SKM-1 treated with dmso at 0.1 percent for 144 hours (cell line): ENCODE data around the gene TUBA4B.
"Not testable (repeated sequence)": the region's sequence is repeated elsewhere in the genome, so short reads cannot be mapped to it uniquely, and the experiment has no call there.

Experiments
- DNase-seq: peaks from one replicate; lab custom pipeline; 2025; ENCODE audit not compliant: unreplicated experiment; lab: John Stamatoyannopoulos, UW

Gene TUBA4B

DNA sequence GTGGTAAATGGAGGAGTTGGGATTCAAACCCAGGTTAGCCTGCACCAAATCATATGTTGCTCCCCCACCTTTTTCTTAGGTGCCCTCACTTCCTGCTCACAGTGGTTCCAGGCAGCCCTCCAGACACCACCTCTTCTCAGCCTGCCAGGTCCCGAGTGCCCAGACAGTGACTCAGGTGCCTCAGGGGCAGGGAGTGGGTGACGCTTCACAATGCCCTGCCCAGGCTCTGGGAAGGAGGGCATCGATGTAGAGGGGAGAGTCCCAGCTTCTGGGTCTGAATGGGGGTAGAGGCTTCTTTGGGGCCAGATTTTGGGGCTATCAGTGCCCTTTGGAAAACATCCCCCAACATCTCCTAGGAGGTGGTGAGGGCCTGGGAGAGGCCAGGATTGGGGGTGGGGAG lies 20.9 kb downstream of the TUBA4B start:
- no peak for DNase-seq

DNA sequence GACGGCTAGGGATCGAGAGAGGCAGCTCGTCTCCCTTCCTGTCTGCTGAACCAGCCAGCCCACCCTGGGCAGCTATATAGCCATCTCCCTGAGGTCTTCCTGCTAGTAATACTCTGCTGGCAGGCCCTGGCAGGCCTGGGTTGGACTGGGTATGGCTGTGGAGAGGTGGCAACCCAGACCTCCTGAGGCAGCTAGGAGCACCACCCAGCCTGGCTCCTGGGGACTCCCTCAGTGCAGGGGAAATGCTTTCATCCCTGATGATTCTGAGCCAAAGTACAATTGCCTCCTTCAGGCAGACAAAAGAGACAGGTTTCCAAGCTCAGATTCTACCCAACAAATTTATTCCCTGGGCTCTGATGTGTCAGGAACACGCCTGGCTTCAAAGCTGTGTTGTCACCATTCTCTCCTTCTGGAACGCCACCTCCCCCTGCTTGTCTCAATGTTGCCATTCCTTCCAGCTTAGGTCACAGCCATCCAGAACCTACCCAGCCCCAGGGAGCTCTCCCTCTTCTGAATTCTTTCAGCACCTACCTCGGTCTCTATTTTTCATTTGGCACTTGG lies 21.4 kb downstream of the TUBA4B start:
- DNase-seq = no peak

DNA sequence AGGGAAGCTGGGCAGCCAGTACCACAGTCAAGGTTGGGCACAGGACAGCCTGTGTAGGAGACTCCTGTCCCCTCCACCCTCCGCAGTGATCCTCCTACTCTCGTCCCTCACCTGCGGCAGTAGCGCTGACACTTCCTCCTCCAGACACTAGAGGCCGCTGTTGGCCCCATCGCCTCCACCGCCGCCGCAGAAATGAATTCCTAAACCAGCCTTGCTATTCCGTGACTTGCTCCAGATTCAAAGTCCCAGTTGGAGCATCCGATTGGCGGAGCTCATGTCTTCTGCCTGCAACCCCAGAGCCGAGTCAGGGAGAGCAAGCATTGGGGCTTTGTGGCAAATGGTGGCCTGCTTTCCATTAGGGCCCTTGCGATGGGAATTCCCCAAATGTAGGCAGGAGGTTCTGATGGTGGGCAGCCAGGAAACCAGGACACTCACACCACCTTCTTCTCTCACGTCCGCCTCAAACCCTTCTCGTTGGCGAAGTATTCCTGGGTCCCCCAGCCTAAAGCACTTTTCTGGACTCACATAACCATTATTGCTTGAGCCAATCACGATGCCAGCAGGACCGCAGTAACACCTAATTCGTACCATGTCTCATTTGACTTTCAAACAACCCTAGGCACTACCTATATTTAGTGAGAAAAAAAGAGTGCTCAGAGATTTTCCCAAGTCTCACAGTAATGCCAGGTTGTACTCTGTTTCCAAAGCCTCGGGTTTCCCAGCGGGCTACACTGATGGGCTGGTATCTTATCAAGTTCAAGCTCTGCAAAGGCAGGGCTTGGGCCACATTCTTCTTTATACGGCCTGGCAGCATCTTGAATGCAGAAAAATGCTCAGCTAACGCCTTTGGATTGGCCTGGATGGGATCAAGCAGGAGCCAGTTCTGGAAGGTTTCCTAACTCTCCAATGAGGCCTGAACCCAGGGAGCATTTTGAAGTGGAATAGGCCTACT lies 24.9 kb downstream of the TUBA4B start:
- peak; percentile 52 for DNase-seq

DNA sequence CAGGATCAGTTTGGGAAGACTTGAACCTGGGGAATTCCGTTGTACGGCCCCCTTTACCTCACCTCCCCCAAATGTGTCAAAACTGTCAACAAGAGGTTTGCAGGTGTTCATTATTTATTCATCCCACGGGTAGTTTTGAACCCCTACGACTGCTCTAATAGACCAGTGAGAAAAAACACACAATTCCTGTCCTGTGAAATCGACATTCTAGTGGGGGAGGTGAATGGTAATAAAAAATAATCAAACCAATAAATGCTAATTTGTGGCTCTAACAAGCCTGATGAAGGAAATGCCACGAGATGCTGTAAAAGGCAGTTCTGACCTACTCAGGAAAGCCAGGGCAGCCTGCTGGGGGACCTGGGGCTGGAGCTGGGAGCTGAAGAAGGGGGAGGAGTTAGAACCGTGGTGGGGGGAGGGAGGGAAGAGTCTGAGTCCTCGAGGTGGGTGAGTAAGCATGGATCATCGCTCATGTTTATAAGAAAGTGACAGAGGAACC lies 25.7 kb downstream of the TUBA4B start:
- DNase-seq = no peak

DNA sequence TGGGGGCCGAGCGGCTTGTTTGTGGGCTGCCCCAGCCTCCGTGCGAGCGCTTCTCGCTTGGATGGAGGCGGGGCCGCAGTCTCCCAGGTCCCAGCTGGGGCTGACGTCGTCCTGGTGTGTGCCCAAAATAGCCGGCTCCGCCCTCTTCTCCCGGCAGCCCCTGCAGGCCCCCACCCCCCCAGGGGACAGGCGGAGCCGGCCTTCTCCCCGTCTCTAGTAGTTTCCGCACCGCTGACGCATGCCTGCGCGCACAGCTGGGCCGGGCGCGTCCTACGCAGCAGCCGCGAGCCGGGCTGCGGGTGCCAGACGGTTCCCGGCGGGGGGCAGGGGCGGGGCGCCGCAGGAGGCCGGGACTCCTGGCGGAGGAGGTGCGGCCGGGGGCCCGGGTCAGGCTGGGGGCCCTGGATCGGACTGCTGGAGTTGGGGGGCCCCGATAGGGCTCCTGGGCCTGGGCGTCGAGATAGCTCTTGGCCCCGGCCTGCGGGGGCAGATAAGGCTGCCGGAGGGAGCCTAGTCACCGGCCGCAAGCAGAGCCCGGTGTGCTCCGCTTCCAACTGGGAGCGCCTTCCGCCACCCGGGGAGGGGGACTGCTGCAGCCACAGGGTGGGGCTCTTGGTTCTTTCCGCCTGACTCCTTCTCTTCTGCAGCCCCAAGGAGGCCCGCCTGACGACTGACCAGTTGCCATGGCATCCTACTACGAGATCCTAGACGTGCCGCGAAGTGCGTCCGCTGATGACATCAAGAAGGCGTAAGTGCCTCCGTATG lies 26.3 kb downstream of the TUBA4B start, which contains the start of gene DNAJB2:
Gene DNAJB2 (plus strand): TSS at position 216 of the 765 bp plus-strand sequence. CDS start 468 bp downstream, at position 684.
- DNase-seq = peak; percentile 98

DNA sequence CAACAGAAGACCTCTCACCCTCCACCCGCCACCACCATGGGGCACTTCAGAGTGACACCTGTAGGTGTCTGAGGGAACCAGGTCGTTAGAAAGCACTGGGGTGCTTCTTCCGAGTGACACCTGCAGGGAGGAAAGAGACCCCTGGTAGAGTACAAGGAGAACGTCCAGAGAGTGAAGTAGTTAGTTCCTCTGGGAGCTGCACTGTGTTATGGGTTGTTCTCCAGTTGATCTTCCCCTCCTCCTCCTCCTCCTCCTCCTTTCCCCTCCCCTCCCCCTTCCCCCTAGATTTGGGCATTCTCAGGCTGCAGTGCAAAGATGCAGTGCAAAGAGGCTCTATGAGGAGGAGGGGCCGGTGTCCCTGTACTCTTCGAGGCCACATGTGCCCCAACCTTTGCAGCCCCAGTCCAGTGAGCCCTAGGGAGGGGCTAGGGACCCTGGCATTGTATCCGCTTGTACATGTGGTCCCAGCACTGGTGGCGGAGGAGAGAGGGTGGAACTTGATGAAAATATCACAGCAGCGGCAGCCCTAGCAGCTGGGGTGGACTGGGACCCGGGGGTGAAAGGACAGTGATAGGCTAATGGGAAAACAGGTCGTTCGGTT lies 27.0 kb downstream of the TUBA4B start:
- no peak for DNase-seq

DNA sequence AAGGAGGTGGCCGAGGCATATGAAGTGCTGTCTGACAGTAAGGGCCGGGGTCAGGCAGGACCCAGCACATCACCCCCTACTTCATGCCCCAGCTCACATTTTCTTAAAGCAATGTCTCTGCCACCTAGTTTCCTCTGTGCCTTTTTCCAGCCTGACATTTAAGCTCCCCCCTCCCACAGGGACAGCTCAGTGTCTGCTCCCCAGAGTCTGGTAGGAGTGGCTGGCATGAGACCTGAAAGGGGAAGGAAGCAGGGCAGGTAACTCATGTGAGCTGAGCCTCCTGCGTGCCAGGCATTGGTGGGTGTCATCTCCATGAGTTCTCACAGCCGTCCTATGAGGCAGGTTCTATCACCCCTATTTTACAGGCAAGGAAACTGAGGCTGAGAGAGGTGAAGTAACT lies 27.6 kb downstream of the TUBA4B start:
- DNase-seq = no peak

DNA sequence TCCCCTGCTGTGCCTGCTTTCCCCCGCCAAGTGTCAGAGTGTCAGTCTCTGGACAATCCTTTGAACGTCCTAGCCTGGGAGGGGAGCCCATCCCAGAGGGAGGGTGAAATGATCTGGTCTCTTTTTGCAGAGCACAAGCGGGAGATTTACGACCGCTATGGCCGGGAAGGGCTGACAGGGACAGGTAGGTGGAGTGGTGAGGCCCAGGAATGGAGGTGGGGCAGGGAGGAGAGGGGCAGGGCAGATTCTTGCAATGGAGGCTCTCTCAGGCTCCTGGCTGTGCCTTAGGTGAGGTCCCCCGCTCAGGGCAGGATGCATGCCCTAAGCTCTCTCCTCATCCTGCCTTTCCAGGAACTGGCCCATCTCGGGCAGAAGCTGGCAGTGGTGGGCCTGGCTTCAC lies 28.5 kb downstream of the TUBA4B start:
- no peak for DNase-seq

DNA sequence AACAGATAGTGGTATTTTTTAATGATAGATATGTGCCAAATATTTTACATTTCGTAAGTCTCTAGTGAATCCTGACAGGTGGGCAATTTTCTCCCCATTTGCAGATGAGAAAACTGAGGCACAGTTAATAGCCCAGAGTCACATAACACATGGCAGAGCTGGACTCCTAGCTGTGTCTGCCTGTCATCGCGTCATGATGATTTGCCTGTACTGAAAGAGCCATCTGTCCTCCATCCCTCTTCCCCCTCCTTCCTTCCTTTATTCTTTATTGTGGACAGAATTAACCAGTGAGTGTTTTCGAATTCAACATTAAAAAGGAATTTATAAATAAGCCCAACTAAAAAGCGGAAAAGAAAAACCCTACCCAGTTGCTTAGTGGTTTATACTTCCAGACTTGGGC lies 29.3 kb downstream of the TUBA4B start:
- DNase-seq = no peak

DNA sequence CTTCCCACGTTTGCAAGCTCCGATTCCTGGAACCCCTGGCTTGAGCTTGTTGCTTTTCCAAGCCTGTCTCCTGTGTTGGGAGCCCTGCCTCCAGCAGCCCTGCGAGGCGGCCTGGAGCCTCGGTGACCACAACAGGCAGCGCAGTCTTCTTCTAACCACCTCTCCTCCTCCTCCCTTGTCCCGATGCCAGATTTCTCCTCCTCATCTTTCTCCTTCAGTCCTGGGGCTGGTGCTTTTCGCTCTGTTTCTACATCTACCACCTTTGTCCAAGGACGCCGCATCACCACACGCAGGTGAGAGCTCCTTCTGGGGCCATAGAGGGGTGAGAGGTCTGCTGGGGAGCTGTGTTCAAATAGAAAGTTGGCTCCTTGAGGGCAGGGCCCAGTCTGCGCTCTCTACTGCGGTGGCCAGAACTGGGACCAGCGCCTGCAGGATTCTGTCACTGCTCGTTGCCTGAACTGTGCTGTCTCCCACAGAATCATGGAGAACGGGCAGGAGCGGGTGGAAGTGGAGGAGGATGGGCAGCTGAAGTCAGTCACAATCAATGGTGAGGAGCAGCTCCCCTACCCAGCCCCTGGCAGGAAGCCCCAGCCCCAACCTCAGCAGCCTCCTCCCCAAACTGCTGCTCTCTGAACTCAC lies 30.0 kb downstream of the TUBA4B start:
- no peak for DNase-seq

DNA sequence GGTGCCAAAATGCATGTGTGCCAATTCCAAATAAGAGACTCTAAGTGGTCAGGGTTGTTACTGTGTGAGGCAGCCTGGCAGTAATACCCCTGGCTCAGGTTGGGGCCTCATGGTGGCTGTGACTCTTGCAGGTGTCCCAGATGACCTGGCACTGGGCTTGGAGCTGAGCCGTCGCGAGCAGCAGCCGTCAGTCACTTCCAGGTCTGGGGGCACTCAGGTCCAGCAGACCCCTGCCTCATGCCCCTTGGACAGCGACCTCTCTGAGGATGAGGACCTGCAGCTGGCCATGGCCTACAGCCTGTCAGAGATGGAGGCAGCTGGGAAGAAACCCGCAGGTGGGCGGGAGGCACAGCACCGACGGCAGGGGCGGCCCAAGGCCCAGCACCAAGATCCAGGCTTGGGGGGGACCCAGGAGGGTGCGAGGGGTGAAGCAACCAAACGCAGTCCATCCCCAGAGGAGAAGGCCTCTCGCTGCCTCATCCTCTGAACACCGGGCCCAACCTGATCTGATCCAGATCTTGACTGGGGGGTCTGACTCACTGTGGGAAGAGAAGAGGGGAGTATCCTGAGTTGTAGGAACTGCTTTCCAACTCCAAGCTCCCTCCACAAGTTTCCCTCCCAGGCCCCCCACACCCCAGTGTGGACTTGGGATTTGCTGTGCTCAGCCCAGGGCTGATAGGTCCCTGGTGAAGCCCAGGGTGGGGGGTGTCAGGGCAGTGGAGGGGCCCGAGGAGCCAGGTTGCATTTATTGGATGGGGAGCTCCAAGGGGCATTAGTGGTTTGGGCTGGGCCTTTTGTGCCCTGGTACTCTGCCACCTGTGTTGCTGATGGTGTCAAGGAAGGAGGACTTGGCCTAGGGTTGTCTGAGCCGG lies 31.7 kb downstream of the TUBA4B start:
- no peak for DNase-seq

DNA sequence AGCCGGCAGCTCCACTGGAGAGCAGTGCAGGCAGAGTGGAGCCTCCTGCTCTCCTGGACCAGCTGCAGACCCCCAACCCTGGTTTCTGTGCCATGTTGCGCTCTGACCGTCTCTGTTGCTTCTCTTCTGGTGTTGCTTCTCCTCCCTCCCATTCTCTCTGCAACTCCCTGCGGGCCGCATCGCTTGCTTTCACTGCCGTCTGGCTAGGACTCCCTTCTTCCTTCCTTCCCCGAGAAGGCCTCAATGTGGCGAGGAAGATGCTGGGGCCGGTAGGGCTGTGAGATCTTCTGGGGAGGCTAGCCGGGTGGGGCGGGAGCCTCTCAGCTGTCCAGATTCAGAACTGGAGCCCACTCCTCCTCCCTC lies 32.3 kb downstream of the TUBA4B start:
- DNase-seq = no peak

DNA sequence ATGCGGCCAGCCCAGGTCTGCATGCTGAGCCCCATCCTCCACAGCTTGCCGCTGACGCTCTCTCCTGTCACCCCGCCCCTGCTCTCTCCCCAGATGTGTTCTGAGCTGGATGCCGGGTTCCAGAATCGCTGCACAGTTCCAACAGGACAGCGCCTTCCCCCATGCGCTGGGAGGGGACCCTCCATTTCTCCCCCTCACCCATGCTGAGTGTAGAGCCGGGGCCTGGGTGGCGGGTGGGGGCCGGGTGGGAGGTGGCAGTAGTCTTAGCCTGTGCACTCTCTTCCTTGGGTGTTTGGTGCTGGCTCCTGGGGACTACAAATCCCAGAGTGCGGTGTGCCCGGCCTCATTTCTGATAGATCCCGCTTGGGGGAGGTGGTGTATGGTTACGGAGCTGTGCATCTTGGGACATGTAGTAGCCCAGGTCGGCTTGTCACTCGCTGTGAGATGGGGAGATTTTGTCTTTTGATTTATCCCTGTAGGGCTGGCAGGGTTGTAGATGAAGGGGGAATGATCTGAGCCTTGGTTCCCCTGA lies 32.9 kb downstream of the TUBA4B start:
- DNase-seq = no peak

DNA sequence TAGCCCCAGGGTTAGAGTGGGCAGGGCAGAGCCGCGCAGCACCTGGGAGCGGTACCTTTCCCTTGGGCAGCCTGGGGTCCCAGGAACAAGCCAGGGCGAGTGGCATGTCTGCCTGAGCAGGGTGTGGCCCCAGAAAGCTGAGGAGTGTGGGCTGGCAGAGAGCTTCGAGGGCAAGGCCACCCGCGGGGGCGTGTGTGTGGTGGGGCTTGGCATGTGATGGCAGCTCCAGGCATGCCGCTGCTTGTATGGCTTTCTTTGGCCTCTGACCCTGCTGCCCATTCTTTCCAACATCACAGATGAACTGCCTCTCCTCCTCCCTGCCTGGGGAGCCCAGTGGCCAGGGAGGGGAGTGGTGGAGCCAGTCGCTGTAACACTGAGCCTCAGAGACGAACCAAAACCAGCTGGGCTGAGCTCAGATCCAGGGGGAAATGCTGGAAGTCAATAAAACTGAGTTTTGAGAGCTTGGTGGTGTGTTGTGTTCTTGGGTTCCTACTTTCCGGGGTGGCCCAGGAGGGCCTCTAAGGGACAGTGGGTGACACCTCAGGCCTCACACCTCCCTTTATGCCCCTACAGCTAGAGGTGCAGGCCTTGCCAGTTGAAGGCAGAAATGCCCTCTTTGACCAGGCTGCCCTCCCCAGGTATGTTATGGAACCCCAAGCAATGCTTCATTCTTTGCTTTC lies 33.5 kb downstream of the TUBA4B start:
- no peak for DNase-seq

DNA sequence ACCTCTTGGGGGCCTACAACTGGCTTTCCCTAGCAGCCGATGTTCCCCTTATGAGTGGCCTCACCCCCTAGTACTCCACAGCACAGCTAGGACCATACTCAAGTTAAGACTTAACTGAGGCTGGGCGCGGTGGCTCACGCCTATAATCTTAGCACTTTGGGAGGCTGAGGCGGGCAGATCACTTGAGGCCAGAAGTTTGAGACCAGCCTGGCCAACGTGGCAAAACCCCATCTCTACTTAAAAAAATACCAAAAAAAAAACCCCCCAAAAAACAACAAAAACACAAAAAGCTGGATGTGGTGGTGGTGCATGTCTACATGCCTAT lies 34.0 kb downstream of the TUBA4B start:
- DNase-seq = not testable (repeated sequence)

DNA sequence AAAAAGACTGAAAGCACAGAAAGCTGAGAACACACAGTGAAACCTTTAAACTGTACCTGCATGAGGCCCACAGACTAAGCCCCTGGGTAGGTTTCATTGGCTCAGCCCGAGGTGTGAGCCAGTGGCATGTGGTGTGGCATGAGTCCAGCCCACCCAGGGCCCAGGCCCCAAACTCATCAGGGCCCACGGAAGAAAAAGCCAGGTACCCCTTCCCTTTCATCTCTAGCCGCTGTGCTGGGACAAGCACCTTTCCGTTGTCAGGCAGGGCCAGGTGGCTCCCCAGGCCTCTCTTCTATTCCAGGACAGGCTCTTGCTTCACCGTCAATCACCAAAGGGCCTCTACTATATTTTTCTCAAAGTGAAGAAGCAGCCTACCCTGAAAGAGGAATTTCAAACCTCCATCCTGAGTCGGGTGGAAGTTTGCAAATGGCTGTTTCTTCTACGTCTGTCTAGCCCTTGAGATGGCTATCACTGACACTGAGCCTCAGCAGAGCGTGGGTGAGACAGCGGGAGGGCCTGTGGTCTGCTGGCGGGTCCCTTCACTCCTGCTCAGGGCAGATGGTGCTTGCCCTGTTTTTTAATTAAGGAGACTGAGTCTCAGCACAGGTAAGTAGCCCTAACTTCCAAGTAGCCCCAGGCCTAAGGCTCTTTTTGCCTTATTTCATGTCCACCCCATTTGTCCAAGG lies 34.7 kb downstream of the TUBA4B start:
- no peak for DNase-seq

DNA sequence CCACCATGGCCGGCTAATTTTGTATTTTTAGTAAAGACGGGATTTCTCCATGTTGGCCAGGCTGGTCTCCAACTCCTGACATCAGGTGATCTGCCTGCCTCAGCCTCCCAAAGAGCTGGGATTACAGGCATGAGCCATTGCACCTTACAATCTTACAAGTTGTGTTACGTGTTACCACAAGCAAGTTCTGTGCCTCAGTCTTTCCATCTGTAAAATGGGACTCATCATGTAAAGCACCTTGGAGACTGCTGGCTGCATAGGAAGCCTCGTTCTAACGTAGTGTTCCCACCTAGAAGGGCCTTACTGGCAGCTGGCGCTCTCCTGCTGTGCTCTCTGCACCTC lies 36.1 kb downstream of the TUBA4B start:
- DNase-seq = no peak

DNA sequence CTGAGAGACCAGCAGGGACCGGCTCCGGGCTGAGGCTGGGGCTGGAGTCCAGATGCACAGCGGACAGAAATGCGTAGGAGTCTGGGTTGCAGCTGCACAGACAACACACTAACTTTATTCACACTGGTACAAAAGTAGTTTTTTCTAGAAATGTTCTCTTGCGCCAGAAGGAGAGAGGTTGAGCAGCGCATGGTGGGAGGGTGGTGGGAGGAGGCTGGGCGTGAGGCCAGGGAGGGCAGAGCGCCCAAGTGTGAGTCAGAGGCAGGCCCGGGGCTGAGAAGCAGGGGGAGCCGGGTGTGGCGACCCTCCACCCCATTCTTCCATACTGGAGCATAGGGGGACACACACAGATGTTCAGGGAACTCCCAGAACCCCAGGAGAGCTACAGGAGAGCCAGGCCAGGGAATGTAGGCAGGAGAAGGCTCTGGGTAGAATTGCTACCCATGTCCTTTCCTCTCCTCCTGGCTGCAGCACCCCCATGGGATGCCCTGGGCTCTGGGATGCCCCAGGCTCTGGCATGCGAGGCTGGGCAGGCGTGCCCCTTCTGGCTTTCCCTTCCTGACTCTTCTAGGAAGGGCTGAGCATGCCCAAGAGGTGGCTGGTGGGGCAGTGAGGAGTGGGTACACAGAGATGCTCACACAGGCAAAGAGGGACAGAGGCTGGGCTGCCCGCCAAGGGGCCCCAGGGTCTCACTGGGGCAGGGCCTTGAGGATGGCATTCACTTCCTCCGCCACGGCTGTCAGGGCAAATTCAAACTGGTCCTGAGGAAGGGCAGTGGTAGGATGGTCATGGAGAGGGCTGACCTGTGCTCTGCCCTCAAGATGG lies 36.7 kb downstream of the TUBA4B start:
- DNase-seq = no peak
